GM19455 (cell line): Measurements from ENCODE around the gene ZNRF2.

Source experiments
- ATAC-seq: cut with Tn5 transposase; IDR thresholded peaks from one replicate; pipeline ENCODE4 v1.9.1; 2021; ENCODE audit not compliant: unreplicated experiment

The ZNRF2 gene

GRCh38 chr7:30284298-30285066, at the start of gene ZNRF2:
Gene ZNRF2 (plus strand): TSS chr7:30284597. CDS start chr7:30285358, 761 bp downstream.
- peak; percentile 90 for ATAC-seq

- ATAC-seq = no peak
Measured at GRCh38 chr7:30237271-30237695, 47.1 kb upstream of the ZNRF2 start.

GRCh38 chr7:30238721-30239441, 45.5 kb upstream of the ZNRF2 start:
- no peak for ATAC-seq

DNA sequence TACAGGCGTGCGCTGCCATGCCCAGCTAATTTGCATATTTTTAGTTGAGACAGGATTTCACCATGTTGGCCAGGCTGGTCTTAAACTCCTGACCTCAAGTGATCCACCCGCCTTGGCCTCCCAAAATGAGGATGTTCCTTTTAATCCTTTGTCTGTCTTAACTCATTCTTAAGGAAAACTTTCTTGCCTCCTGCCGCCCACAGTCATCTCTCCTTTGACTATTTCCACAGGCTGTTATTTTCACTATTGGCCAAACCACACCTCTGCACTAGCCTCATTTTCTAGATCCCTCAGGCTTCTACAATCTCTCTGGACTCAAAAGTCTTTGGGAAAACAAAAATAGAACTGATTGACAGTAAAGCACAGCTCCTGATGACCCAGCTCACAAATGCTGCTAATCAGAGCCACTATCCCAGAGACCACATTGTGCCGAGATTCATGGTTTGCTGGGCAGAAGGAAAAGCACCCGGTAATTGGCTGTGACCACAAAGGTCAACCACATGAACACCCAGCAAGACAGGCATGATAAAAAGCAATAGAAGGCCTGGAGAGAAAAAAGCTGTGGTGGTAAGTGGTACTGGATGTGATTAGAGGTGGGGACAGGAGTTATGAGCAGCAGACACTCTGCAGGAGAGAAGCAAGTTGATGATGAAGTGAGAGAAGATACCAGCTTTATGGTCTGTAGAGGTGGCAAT, 44.1 kb upstream of the ZNRF2 start:
- ATAC-seq = no peak

DNA sequence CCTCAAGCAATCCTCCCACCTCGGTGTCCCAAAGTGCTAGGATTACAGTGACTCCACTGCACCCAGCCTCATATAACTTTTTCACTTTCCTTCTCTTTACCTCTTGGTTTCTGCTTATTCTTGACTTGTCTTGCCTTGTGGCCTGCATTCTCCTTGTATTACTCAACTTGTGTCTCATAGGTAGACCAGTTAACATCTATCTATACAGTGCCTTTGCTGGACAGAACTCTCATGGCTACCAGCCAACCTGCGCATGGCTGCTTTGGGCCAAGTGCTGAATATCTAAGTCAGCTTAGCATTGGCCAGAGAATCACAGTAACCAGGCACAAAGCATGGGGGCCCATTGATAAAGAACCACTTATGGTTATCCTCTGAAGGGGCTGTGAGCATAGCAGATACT, 42.6 kb upstream of the ZNRF2 start:
- no peak for ATAC-seq

DNA sequence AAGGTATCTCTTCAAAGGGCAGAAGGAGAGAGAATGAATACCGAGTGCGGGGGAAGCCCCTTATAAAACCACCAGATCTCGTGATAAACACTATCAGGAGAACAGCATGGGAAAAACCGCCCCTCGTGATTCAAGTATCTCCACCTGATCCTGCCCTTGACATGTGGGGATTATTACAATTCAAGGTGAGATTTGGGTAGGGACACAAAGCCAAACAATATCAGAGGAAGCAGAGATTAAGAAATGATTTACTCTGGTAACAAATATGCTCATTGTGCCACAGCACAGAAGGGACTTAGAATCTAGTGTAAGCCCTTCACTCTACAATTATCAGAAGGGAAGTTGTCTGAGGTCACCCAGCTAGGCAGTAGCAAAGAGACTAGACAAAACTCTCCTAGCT, 40.1 kb upstream of the ZNRF2 start:
- ATAC-seq = no peak

DNA sequence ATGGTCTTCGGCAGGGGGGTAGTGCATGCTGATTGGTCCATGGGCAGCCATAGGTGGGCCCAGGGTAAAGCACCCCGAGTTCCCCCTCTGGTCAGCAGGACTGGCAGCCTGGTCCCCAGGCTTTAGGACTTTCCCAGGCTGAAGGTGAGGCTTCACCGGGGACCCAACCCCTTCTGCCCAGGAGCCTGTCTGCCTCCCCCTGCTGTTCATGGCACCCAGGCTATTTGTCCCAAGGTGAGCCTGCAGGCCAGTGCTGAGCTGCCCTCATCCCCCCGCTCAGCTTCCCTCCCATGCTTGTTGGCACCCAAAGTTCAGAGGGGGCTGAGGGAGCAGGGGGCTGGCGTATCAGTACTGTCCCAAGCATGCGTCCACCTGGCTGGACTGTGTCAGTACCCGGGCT, 38.5 kb upstream of the ZNRF2 start:
- no peak for ATAC-seq

- ATAC-seq = no peak
Measured at GRCh38 chr7:30246392-30246791, 38.0 kb upstream of the ZNRF2 start.

DNA sequence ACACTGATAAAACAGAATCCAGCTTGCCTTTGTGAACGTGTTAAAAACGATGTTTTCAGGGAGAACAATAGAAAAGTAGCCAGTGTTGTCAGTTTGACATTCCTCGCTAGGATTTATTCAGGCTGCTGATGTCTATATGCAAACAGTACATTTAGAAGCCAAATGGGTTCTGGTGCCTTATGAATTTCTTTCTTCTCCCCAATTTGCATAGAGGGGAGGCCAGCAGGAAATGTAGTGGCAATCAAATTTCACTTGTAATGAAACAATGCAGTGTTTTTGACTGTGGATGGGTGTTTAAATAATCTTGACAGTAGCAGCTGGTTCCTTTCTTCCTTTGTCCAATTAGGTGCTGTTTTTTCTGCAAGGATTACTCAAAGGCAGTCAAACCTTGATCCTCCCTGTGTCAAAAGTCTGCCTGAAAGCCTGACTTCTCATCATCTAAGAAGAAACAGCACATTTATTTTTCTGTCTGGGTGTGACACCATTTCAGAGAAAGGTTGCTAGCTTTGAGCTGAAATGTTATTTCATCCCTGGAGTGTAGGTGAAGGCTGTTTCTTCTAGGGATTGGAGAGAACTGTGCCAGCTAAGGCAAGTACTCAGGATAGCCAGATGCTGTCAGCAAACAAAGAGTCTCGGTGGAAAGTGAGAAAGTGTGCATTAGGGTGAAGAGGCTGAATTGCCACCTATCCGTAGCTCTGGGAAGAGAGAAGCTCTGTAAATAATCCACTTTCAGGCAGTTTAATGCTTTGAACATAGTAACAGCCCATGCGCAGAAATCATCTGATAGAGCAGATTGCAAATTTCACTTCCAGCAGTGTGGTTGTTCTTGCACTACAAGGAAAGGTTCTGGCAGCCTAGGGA, 36.6 kb upstream of the ZNRF2 start:
- no peak for ATAC-seq

GRCh38 chr7:30249316-30249715, 35.1 kb upstream of the ZNRF2 start:
- no peak for ATAC-seq

- ATAC-seq = no peak
Measured at GRCh38 chr7:30249986-30250774, 34.2 kb upstream of the ZNRF2 start.

DNA sequence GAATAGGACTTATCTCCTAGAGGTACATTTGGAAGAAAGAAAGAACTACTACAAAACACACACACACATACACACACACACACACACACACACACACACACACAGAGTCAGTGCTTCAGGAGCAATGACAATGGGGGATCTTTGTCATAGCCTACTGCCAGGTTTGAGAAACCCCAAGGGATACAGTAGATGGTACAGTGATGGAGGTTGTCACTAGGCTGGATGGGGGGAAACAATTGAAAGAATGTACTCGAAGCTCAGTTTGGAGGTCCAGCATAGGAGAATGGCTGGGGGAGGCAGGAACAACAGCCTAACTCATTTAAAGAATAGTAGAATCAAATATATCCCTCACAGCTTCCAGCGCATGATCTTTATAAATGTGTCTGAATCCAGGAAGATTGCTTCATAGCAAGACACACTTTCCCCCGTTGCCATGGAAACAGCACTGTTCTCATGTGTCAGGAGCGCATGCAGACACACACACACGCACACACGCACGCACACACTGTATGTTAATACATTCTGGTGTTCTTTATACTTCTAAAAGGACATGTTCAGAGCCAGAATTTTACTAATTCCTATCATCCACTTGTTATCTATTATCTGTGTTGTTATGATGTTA, 32.6 kb upstream of the ZNRF2 start:
- no peak for ATAC-seq

GRCh38 chr7:30252885-30253795, 31.3 kb upstream of the ZNRF2 start:
- no peak for ATAC-seq

GRCh38 chr7:30253796-30254165, 30.6 kb upstream of the ZNRF2 start:
- no peak for ATAC-seq

DNA sequence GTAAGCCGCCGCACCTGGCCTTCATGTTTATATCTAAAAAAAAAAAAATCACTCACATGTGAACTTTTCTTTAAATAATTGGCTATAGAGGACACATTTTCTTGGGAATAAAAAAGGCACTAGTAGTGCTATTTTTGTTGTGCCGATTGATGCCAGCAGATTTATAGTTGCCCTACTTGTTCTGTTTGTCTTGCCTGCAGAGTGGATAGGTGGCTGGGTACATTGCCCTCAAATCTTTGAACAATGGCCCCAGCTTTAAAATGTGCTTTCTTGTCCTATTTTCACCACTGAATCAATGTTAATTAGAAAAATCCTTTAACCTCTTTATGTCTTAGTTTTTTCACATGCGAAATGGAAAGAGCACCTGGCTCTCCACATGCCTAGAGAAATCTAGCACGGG, 30.1 kb upstream of the ZNRF2 start:
- no peak for ATAC-seq

DNA sequence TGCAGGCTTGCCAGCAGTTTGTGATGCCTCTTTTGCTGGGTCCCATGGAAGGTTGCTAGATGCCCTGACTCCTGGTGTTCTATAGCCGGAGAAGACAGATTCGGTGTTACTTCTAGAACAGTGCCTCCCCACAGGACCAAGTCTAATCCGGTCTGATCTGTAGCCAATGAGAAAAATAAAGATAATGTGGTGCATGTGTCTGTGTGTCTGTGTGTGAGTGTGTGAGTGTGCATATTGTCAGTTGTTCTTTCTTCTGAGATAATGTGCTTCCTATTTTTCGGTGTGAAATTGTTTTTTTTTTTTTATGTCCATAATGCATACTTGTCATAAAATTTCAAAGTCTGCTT, 29.7 kb upstream of the ZNRF2 start:
- ATAC-seq = no peak

DNA sequence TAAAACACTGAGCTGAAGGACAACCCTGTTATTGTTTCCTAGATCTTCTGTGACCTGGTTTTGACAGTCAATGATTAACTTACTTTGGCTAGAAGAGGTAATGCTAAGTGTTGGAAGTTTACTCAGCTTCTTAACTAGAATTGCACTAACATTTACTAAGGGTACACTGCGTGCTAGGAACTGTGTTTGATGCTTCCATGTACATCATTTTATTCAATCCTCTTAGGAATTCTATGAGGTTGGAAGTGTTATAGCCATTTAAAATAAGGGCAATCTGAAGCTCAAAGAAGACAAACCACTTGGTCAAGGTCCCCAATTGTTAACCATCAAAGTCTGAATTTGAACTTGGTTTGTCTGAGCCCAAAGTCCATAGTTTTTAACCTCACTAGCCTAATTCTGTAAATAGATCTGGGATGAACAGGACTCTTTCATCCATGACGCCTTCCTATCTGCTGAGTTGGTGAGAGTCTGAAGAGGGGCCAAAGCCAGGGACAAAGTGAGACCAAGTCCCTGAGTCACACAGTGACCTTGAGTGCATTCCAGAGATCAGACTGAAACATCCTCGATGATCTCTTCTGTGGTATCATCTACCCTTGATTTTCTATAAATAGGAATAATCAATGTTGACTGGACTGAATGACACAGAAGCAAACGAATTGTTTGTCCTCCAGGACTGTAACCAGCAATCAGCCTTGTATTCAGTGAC, 29.2 kb upstream of the ZNRF2 start:
- no peak for ATAC-seq

DNA sequence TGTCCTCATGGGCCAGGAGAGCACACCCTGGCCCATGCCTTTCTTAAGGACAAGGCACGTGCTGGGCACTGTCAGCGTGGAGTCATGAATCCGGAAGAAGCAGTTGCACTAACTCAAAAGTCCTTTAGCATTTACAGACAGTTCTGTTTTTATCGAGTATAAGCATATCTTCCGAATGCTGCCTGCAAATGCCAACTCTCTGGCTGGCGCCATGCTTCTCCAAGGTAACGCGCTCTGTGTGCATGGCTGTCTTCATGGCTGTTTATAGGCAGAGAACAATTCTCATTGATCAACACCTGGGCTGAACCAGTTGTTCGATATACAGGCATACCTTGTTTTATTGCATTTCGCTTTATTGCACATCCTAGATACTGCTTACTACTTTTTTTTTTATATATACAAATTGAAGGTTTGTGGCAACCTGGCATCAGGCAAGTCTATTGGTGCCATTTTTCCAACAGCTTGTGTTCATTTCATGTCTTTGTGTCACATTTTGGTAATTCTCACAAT, 28.0 kb upstream of the ZNRF2 start:
- no peak for ATAC-seq
